GM12872 (cell line): Measurements from ENCODE around the gene TPM1.
A peak's percentile ranks its signal among the peaks of the same experiment; 100 is the strongest.

Source experiments
- CTCF ChIP-seq: IDR thresholded peaks from 3 replicates; pipeline ENCODE4 v1.5.1; 2011; ENCODE audit warnings: low read depth, mild to moderate bottlenecking, low read length, moderate library complexity; ENCODE audit not compliant: insufficient read depth

The TPM1 gene

GRCh38 chr15:63048115-63048775 lies 5.7 kb downstream of the TPM1 start:
- TF ChIP-seq CTCF, result peak; percentile 97

DNA sequence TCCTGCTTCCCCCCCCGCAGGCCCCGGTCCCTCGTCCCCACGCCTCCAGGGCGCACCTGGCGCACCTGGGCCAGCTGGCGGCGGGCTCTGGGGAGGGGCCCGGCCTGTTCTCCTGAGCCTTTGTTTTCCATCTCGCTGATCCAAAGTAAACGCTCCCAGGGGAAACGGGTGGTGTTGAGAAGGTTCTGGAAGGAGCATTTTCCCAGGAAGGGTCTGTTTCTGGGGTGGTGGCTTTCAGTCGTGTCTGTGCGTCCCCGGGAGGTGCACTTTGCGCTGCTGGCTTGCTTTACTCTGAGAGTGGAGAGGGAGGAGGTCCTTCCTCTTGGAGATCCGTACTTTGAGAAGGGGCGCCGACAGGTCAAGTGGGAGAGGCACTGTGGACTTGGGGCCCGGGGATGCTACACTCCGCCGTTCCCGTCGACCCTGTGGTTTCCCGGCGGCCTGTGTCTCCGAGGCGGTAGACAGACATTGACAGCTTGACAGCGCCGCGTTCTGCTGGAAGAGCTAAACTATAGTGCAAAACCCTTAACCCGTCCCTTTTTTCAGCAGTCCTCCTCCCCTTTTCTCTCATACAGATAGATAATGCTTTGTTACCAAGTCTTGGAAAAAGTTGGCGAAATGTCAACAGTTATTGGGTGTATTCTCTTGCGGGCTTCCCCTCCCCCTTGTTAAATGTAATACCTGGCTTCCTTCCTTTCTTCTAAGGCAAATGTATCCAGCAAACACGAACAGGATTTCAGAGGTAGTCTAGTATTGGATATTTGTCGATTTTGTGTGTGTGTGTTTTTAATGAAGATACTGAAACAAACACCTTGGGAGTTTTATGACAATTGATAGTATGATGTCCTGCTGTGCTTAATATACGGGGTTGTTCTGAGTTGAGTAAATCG lies 6.5 kb downstream of the TPM1 start:
- no peak for TF ChIP-seq CTCF

- TF ChIP-seq CTCF, result no peak
Measured at GRCh38 chr15:63049783-63050371, 7.3 kb downstream of the TPM1 start.

DNA sequence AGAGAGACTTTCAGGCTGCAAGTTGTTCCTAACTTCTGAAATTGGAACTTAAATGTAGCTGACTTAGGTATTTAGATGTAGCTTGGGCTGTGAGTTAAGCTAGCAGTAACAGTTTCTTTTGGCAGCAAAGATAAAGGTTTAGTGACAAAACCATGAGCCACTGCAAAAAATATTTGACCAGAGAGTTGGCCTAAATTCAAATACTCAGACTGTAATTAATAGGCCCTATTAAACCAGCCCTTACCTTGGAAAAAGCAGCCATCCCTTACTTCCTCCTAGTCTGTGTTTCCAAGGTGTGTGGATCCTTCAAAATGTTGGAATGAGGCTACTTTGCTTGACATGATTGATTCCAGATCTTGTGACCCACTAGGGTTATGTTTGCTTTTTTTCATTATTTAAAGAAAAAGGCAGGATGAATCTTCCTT lies 8.2 kb downstream of the TPM1 start:
- no peak for TF ChIP-seq CTCF

- TF ChIP-seq CTCF, result no peak
Measured at GRCh38 chr15:63051156-63052066, 8.9 kb downstream of the TPM1 start.

- TF ChIP-seq CTCF, result no peak
Measured at GRCh38 chr15:63052077-63052841, 9.7 kb downstream of the TPM1 start.
